Measurements from ENCODE around the gene NRXN3. TPM values are rescaled to one million over a fixed set of nuclear protein-coding genes. Genes with fewer than 3 reads are reported as not detected.

NRXN3 gene
- total and polyA plus RNA-seq, 8 donors, result 0.29 to 41.1 (median 9.1) TPM

DNA sequence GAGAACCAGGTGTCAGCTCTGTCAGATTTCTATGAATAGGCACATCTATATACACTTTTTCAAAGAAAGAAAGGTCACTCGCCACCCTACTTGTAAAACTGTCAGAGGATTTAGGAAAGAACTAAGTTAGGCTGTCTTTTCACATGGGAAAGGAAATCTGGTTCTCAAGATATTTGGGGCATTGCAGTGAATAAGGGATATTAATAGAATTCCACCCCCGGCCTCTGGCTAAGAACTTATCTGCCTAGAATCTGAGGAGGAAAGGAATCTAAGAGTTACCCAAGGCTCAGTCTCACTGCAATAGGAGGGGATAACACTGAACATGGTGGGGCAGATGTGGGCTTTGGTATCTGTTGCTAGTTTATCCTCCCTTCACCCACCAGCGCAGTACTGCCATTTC, 677.6 kb downstream of the NRXN3 start:
- TF ChIP-seq POLR2AphosphoS5 (IDR thresholded peaks at IDR 0.05) (no peak), EP300 (IDR thresholded peaks at IDR 0.05) (no peak), POLR2A (IDR thresholded peaks at IDR 0.05) (no peak)
- TF ChIP-seq, protein P1, sequence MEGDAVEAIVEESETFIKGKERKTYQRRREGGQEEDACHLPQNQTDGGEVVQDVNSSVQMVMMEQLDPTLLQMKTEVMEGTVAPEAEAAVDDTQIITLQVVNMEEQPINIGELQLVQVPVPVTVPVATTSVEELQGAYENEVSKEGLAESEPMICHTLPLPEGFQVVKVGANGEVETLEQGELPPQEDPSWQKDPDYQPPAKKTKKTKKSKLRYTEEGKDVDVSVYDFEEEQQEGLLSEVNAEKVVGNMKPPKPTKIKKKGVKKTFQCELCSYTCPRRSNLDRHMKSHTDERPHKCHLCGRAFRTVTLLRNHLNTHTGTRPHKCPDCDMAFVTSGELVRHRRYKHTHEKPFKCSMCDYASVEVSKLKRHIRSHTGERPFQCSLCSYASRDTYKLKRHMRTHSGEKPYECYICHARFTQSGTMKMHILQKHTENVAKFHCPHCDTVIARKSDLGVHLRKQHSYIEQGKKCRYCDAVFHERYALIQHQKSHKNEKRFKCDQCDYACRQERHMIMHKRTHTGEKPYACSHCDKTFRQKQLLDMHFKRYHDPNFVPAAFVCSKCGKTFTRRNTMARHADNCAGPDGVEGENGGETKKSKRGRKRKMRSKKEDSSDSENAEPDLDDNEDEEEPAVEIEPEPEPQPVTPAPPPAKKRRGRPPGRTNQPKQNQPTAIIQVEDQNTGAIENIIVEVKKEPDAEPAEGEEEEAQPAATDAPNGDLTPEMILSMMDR (IDR thresholded peaks at IDR 0.05), result no peak
- WGBS, 5 donors, result 80 to 87% (median 85%) methylated on average over 3 of the region's 3 CpGs
- no peak overlapping the region for H3K27ac ChIP-seq
- H3K36me3 ChIP-seq, result no peaks in the 10 kb centered on the region
- no peaks in the 10 kb centered on the region for H3K4me1 ChIP-seq
- intact Hi-C loops (cut with DNase I; ENCODE audit: low total_unique reads), result no loop called here
- H3K27me3 ChIP-seq, result no peaks in the 10 kb centered on the region
- no peak overlapping the region for H3K4me3 ChIP-seq
- DNase-seq, result no peak
- H3K9me3 ChIP-seq, result no peaks in the 10 kb centered on the region

DNA sequence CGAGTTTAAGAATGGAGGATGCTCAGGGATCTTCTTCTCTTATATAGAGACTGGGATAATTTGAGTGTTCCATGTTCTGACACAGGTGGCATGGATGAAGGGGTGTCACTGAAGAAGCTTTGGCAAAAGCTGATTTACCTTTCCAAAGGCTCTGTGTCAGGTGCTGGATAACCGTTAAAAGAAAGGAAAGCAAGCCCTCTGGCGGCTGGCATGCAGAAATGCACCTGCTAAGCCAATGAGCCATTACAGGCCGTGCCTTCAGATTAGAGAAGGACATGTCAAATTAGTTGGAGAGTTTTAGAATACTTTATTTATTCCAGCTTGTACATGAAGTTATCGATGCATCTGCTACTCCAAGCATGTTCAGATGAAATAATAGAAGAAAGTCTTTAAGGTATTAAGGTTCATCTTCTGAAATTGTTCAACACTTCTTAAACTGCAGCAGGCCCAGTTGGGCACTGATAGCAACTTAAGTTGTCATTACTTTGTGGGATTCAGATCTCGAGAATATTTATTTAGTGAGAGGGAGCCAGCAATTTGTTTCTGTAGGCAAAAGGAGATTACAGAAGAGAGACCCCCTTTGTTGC, 678.2 kb downstream of the NRXN3 start:
- intact Hi-C loops (cut with DNase I; ENCODE audit: low total_unique reads), result no loop called here
- no peak overlapping the region for H3K4me3 ChIP-seq
- DNase-seq, result peak; percentile 27 to 69
- no peak for TF ChIP-seq POLR2A (IDR thresholded peaks at IDR 0.05)
- TF ChIP-seq, protein P1 (IDR thresholded peaks at IDR 0.05), result peak in 5 of 7 experiments; percentile 66 to 88 (median 76)
- H3K27me3 ChIP-seq, result no peaks in the 10 kb centered on the region
- WGBS, 5 donors, result 17 to 24% (median 18%) methylated on average over 6 of the region's 6 CpGs
- no peaks in the 10 kb centered on the region for H3K36me3 ChIP-seq
- H3K27ac ChIP-seq, result no peak overlapping the region
- no peaks in the 10 kb centered on the region for H3K4me1 ChIP-seq
- H3K9me3 ChIP-seq, result no peaks in the 10 kb centered on the region

DNA sequence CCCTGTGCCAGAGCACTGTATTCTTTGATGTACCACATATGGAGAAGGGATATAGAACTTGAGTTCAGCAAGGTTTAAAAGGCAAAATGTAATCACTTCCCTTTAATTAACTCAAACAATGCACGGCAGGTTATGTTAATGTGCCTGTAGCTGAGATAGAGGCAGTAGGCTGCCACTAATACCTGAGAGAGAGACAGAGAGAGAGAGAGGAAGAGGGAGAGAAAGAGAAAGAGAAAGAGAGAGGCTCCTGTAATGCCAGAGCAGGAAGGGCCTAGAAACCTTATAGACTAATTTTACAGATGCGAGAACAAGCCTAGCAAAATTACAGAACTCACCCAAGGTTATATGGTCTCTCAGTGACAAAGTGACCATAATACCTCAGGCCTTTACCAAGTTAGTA, 679.8 kb downstream of the NRXN3 start:
- 53 to 78% (median 70%) methylated on average over 2 of the region's 2 CpGs for WGBS, 5 donors
- H3K4me1 ChIP-seq, result no peaks in the 10 kb centered on the region
- DNase-seq, result no peak
- no peaks in the 10 kb centered on the region for H3K27me3 ChIP-seq
- TF ChIP-seq, protein P1 (IDR thresholded peaks at IDR 0.05), result no peak
- TF ChIP-seq POLR2A (IDR thresholded peaks at IDR 0.05) (no peak), EP300 (IDR thresholded peaks at IDR 0.05) (no peak), POLR2AphosphoS5 (IDR thresholded peaks at IDR 0.05) (no peak)
- intact Hi-C loops (cut with DNase I; ENCODE audit: low total_unique reads), result no loop called here
- H3K9me3 ChIP-seq, result no peaks in the 10 kb centered on the region
- H3K4me3 ChIP-seq, result no peak overlapping the region
- H3K27ac ChIP-seq, result no peak overlapping the region
- no peaks in the 10 kb centered on the region for H3K36me3 ChIP-seq

DNA sequence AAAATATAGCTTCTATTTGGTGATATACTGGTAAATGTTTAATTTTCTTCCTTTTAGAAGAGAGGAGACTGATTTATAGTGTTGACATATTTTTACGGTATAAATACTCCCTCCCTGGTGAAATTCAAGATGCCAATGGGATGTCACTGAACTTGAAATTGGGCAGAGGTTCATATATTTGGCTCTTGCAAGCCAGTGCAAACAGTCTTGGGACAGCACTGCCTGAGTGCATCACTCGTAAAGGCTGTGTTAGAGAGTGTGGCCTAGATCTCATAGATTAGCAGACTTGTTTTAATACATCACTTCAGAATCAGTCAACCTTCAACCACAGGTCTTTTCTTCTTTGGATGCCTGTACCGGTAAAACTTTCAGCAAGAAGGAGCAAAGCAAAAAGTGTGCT, 681.0 kb downstream of the NRXN3 start:
- no peaks in the 10 kb centered on the region for H3K27me3 ChIP-seq
- no peak for DNase-seq
- TF ChIP-seq POLR2AphosphoS5 (IDR thresholded peaks at IDR 0.05), result no peak
- TF ChIP-seq EP300 (IDR thresholded peaks at IDR 0.05), result no peak
- no peak for TF ChIP-seq POLR2A (IDR thresholded peaks at IDR 0.05)
- TF ChIP-seq, protein P1 (IDR thresholded peaks at IDR 0.05), result no peak
- H3K9me3 ChIP-seq, result no peaks in the 10 kb centered on the region
- no peaks in the 10 kb centered on the region for H3K4me1 ChIP-seq
- intact Hi-C loops (cut with DNase I; ENCODE audit: low total_unique reads), result no loop called here
- H3K27ac ChIP-seq, result no peak overlapping the region
- no peak overlapping the region for H3K4me3 ChIP-seq
- 62 to 74% (median 74%) methylated on average over 3 of the region's 3 CpGs for WGBS, 5 donors
- H3K36me3 ChIP-seq, result no peaks in the 10 kb centered on the region

Measured in stomach (tissue), 9 donors.